GM12878 (cell line): ENCODE results near the gene REEP2. TPM values are rescaled to one million over a fixed set of nuclear protein-coding genes. Genes with fewer than 3 reads are reported as not detected.

ENCODE experiments used
- CBX5 ChIP-seq: sonication (generic); IDR thresholded peaks from 2 replicates; pipeline ENCODE4 v1.6.1; 2016; ENCODE audit warnings: low read depth, moderate library complexity, mild to moderate bottlenecking, inconsistent platforms
- CEBPB ChIP-seq, 2 experiments: fragments of 150-350 bp in 1 of 2; IDR thresholded peaks; 2 replicates each; pipeline ENCODE4 v1.6.1; 2012 to 2014; ENCODE audit warnings: low read depth in 2 of 2, low read length in 2 of 2, borderline replicate concordance in 1 of 2, inconsistent platforms in 1 of 2
- DPF2 ChIP-seq: fragments of 450-650 bp; IDR thresholded peaks from 2 replicates; pipeline ENCODE4 v1.6.1; 2017; ENCODE audit warnings: mild to moderate bottlenecking
- EGR1 ChIP-seq, 2 experiments: IDR thresholded peaks; 1 replicate in 1 of 2; 2 replicates in 1 of 2; pipeline ENCODE4 v1.6.1; 2011 to 2012; ENCODE audit warnings: low read depth in 2 of 2, low read length in 2 of 2, borderline replicate concordance in 1 of 2, mild to moderate bottlenecking in 1 of 2, moderate library complexity in 1 of 2
- ETV6 ChIP-seq, 2 experiments: fragments of 450-650 bp in 1 of 2; IDR thresholded peaks in 1 of 2; conservative IDR thresholded peaks in 1 of 2; 2 replicates each; pipeline ENCODE4 v1.6.1; 2014; ENCODE audit warnings: antibody characterized with exemption in 1 of 2, borderline replicate concordance in 1 of 2, low read depth in 1 of 2, mild to moderate bottlenecking in 1 of 2, moderate library complexity in 1 of 2
- EZH2 ChIP-seq: IDR thresholded peaks from 2 replicates; pipeline ENCODE4 v1.6.1; 2012; ENCODE audit warnings: low read depth, mild to moderate bottlenecking, control low read depth, inconsistent platforms, low read length, borderline replicate concordance; ENCODE audit not compliant: control insufficient read depth
- GABPA ChIP-seq: IDR thresholded peaks from 2 replicates; pipeline ENCODE4 v1.6.1; 2014; ENCODE audit warnings: antibody characterized with exemption, low read depth, mild to moderate bottlenecking, inconsistent platforms
- IKZF1 ChIP-seq: fragments of 450-650 bp; conservative IDR thresholded peaks from 2 replicates; pipeline ENCODE4 v1.6.1; 2017; ENCODE audit warnings: antibody characterized with exemption, mild to moderate bottlenecking
- KDM1A ChIP-seq: fragments of 200-600 bp; sonication (generic); IDR thresholded peaks from 2 replicates; pipeline ENCODE4 v1.6.1; 2016; ENCODE audit warnings: borderline replicate concordance
- SMARCA5 ChIP-seq: fragments of 450-650 bp; IDR thresholded peaks from 2 replicates; pipeline ENCODE4 v1.6.1; 2017; ENCODE audit warnings: mild to moderate bottlenecking
- SP1 ChIP-seq: IDR thresholded peaks from one replicate; pipeline ENCODE4 v1.6.1; 2011; ENCODE audit warnings: low read depth, low read length
- TAF1 ChIP-seq: IDR thresholded peaks from 2 replicates; pipeline ENCODE4 v1.6.1; 2011; ENCODE audit warnings: mild to moderate bottlenecking, low read depth, low read length, borderline replicate concordance
- TCF12 ChIP-seq: IDR thresholded peaks from 2 replicates; pipeline ENCODE4 v1.6.1; 2011; ENCODE audit warnings: low read depth, mild to moderate bottlenecking, low read length
- polyA plus RNA-seq, 11 experiments: library from polyadenylated mRNA; depleted of rRNA in 4 of 11; unstranded in 6 of 11; stranded (reverse) in 5 of 11; fragments of >200 nt; fragmentation: Nextera tagmentation in 4 of 11; fragmentation: Illumina TruSeq in 1 of 11; extraction: Ambion mirVana in 4 of 11; extraction: Trizol in 1 of 11; gene quantifications; 1 replicate in 1 of 11; 2 replicates in 10 of 11; pipeline versions ENCODE4 v1.2.1 to v1.2.3, GENCODE V29; 2011 to 2016; ENCODE audit warnings: inconsistent platforms in 2 of 11, missing spikeins in 2 of 11, low read depth in 1 of 11
- total RNA-seq, 4 experiments: library from RNA; depleted of rRNA in 3 of 4; stranded (reverse); fragments of >200 nt in 3 of 4; fragmentation: Illumina TruSeq in 1 of 4; extraction: Trizol in 1 of 4; gene quantifications; 2 replicates each; pipeline versions ENCODE4 v1.2.1 to v1.2.3, GENCODE V29; 2013 to 2021
- TF ChIP-seq, protein P1 (sequence below): fragments of 450-650 bp; IDR thresholded peaks from 2 replicates; pipeline ENCODE4 v1.6.1; 2017; ENCODE audit warnings: mild to moderate bottlenecking, moderate library complexity
- TF ChIP-seq, protein P2 (sequence below): IDR thresholded peaks from 2 replicates; pipeline ENCODE4 v1.6.1; 2011; ENCODE audit warnings: borderline replicate concordance, low read depth, mild to moderate bottlenecking, moderate library complexity, mixed read lengths, low read length; ENCODE audit not compliant: insufficient read depth; ENCODE audit errors: extremely low read length
- TF ChIP-seq, protein P3 (sequence below): IDR thresholded peaks from 2 replicates; pipeline ENCODE4 v1.6.1; 2012; ENCODE audit warnings: low read depth, low read length, improper control_type of control experiment
- TF ChIP-seq, protein P4 (sequence below): IDR thresholded peaks from 2 replicates; pipeline ENCODE4 v1.6.1; 2012; ENCODE audit warnings: mild to moderate bottlenecking, low read depth, low read length

Gene REEP2
- total and polyA plus RNA-seq, 10 of the 15 experiments (the other 5 are each of a cell fraction or from before 2014, with no cell fraction given) = 0.10 to 3.1 (median 2.0) TPM

DNA sequence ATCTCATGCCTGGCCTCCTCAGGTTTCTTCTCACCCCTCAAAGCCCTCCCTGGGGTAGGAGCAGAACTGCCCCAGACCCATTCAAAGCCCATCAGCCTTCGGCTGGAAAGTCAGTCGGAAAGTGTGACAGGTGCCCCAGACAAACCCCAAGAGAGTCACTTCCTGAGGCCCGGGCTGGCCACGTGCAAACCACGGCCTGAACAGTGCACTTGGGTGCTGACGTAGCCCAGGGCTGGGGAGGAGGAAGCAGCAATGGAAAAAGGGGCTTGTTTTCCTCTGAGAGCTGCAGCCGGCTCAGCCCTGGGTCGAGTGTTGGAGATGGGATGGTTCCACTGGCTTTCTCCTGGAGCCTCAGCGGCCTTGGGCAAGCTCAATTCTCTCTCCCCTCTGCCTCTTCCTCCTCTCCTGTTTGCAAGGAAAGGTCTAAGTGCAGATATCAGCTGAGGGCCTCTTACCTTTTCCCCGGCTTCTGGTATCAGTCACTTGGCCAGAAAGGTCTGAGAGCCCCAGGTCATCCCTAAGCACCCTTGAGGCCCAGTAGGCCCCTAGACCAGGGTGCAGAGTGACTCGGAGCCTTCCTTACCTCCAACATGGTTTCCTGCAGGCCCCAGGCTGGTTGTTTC, 20.6 kb downstream of the REEP2 start (continued):
- TF ChIP-seq, protein P1, sequence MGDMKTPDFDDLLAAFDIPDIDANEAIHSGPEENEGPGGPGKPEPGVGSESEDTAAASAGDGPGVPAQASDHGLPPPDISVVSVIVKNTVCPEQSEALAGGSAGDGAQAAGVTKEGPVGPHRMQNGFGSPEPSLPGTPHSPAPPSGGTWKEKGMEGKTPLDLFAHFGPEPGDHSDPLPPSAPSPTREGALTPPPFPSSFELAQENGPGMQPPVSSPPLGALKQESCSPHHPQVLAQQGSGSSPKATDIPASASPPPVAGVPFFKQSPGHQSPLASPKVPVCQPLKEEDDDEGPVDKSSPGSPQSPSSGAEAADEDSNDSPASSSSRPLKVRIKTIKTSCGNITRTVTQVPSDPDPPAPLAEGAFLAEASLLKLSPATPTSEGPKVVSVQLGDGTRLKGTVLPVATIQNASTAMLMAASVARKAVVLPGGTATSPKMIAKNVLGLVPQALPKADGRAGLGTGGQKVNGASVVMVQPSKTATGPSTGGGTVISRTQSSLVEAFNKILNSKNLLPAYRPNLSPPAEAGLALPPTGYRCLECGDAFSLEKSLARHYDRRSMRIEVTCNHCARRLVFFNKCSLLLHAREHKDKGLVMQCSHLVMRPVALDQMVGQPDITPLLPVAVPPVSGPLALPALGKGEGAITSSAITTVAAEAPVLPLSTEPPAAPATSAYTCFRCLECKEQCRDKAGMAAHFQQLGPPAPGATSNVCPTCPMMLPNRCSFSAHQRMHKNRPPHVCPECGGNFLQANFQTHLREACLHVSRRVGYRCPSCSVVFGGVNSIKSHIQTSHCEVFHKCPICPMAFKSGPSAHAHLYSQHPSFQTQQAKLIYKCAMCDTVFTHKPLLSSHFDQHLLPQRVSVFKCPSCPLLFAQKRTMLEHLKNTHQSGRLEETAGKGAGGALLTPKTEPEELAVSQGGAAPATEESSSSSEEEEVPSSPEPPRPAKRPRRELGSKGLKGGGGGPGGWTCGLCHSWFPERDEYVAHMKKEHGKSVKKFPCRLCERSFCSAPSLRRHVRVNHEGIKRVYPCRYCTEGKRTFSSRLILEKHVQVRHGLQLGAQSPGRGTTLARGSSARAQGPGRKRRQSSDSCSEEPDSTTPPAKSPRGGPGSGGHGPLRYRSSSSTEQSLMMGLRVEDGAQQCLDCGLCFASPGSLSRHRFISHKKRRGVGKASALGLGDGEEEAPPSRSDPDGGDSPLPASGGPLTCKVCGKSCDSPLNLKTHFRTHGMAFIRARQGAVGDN = peak; percentile 95
- TF ChIP-seq TAF1 (no peak), TCF12 (no peak), SMARCA5 (no peak), EGR1 (IDR thresholded peaks at IDR 0.05; ENCODE audit: borderline replicate concordance in 1 of 2, low read depth in 2 of 2, low read length in 2 of 2) (no peak), CEBPB (IDR thresholded peaks at IDR 0.05; ENCODE audit: borderline replicate concordance in 1 of 2, low read depth in 2 of 2, low read length in 2 of 2) (no peak), EZH2 (no peak), IKZF1 (peak; percentile 66), GABPA (no peak), KDM1A (no peak), CBX5 (no peak), SP1 (no peak), DPF2 (peak; percentile 20; the same call in 1 of the 2 replicates), ETV6 (conservative IDR thresholded peaks at IDR 0.05 in 1 of 2, IDR thresholded peaks at IDR 0.05 in 1 of 2; ENCODE audit: borderline replicate concordance in 1 of 2, low read depth in 1 of 2) (no peak)
- TF ChIP-seq, protein P2, sequence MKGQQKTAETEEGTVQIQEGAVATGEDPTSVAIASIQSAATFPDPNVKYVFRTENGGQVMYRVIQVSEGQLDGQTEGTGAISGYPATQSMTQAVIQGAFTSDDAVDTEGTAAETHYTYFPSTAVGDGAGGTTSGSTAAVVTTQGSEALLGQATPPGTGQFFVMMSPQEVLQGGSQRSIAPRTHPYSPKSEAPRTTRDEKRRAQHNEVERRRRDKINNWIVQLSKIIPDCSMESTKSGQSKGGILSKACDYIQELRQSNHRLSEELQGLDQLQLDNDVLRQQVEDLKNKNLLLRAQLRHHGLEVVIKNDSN = no peak
- TF ChIP-seq, protein P3, sequence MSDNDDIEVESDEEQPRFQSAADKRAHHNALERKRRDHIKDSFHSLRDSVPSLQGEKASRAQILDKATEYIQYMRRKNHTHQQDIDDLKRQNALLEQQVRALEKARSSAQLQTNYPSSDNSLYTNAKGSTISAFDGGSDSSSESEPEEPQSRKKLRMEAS = peak; percentile 70; the same call in 1 of the 2 replicates
- TF ChIP-seq, protein P4, sequence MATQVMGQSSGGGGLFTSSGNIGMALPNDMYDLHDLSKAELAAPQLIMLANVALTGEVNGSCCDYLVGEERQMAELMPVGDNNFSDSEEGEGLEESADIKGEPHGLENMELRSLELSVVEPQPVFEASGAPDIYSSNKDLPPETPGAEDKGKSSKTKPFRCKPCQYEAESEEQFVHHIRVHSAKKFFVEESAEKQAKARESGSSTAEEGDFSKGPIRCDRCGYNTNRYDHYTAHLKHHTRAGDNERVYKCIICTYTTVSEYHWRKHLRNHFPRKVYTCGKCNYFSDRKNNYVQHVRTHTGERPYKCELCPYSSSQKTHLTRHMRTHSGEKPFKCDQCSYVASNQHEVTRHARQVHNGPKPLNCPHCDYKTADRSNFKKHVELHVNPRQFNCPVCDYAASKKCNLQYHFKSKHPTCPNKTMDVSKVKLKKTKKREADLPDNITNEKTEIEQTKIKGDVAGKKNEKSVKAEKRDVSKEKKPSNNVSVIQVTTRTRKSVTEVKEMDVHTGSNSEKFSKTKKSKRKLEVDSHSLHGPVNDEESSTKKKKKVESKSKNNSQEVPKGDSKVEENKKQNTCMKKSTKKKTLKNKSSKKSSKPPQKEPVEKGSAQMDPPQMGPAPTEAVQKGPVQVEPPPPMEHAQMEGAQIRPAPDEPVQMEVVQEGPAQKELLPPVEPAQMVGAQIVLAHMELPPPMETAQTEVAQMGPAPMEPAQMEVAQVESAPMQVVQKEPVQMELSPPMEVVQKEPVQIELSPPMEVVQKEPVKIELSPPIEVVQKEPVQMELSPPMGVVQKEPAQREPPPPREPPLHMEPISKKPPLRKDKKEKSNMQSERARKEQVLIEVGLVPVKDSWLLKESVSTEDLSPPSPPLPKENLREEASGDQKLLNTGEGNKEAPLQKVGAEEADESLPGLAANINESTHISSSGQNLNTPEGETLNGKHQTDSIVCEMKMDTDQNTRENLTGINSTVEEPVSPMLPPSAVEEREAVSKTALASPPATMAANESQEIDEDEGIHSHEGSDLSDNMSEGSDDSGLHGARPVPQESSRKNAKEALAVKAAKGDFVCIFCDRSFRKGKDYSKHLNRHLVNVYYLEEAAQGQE = no peak
